GM12874 (cell line): Measurements from ENCODE around the gene ANKRD34A.
A peak's percentile ranks its signal among the peaks of the same experiment; 100 is the strongest.

Experiments used
- TF ChIP-seq, protein P1 (sequence below): IDR thresholded peaks from 2 replicates; pipeline ENCODE4 v1.5.1; 2011; ENCODE audit warnings: low read depth, mild to moderate bottlenecking, control low read depth, low read length, moderate library complexity; ENCODE audit not compliant: insufficient read depth

ANKRD34A gene

DNA sequence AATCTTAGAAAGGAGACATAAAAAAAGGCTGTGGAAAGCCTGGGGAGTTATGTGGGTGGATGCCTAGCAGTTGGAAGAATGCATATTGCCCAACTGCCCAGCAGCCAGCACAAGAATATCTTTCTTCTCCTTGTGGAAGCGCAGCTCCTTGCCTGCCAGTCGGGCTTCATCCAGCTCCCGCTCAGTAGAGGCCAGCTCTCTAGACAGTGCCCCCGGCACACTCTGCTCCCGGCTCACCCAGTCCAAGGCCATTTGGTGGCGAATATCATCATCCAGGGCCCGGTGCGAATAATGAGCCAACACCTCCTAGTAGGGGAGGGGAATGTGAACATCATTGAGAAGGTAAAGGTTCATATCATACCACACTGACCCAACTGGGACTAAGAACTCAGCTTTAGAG is 28.1 kb downstream of the ANKRD34A start:
- TF ChIP-seq, protein P1, sequence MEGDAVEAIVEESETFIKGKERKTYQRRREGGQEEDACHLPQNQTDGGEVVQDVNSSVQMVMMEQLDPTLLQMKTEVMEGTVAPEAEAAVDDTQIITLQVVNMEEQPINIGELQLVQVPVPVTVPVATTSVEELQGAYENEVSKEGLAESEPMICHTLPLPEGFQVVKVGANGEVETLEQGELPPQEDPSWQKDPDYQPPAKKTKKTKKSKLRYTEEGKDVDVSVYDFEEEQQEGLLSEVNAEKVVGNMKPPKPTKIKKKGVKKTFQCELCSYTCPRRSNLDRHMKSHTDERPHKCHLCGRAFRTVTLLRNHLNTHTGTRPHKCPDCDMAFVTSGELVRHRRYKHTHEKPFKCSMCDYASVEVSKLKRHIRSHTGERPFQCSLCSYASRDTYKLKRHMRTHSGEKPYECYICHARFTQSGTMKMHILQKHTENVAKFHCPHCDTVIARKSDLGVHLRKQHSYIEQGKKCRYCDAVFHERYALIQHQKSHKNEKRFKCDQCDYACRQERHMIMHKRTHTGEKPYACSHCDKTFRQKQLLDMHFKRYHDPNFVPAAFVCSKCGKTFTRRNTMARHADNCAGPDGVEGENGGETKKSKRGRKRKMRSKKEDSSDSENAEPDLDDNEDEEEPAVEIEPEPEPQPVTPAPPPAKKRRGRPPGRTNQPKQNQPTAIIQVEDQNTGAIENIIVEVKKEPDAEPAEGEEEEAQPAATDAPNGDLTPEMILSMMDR, result no peak

DNA sequence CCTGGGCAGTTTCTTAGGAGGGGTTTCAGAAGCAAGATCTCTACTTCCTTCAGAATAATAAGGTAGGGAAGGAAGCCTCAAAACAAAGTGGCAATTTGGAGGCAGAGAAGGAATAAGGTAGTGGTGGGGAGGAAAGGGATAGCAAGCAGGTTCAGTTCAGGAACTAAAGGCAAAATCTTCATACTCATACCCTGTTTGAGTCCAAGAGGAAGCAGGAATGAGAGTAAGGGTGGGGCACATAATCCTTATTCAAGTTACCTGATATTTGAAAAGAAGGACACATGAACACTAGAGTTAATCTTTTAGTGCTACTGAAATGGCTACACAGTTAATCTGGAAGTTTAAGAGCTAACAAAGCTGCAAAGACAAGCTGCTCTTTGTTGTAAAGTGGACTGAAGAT is 28.7 kb downstream of the ANKRD34A start:
- TF ChIP-seq, protein P1, result no peak

DNA sequence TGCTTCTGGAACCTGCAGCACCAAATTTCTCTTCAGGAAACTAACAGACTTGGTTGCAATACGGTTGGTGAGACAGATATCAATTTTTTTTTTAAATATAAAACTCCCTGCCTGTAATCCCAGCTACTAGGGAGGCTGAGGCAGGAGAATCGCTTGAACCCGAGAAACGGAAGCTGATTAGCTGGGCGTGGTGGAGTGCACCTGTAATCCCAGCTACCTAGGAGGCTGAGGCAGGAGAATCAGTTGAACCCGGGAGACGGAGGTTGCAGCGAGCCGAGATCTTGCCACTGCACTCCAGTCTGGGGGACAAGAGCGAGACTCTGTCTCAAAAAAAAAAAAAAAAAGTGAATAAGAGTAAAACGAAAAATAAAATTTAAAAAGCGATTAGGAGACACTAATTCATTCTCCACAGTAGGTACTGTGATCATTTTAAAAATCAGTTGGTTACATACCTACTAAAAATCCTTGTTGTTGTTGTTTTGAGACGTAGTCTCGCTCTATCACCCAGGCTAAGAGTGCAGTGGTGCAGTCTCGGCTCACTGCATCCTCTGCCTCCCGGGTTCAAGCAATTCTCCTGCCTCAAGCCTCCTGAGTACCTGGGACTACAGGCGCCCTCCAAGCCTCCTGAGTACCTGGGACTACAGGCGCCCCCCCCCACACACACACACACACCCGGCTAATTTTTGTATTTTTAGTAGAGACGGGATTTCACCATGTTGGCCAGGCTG is 36.3 kb downstream of the ANKRD34A start:
- TF ChIP-seq, protein P1, result no peak

DNA sequence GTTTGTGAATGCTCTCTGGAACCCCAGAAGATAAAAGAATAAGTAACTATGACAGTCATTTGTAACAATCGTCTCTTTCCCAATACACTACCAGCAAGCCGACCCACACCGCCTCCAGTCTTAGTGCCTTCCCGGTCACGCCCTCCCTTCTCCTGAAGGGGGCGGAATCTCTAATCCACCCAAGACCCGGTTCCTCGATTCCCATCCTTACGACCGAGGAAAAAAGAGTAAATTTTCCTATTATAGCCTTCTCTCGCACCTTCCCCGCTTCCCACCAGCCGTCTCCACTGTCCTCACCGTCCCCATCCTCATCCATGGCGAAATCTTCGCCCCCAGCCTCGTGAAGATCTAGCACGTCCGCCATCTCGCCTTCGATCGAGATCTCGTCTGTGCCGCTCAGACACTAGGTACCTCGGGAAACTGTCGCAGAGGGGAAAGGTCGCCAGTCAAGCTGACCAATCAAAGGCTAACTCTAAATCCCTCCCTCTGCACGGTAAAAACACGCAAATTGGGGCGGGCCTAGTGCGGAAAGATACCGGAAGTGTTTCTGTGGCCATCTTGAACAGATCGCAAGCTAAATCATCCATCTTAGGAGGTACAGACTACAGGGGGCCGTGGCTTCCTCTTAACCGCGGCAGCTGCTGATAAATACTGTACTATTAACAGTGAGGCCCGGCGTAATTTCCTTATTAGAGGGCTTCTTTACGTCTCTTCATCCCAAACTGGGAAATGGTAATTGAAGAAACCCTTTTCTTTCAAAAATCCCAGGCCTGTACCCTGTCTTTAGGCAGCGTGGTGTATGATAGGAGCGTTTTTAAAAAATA is 37.1 kb downstream of the ANKRD34A start, which contains the start of gene RBM8A:
Gene RBM8A, minus strand, starts transcription at position 422 of the 824 bp plus-strand sequence. Its CDS starts 58 bp downstream, at position 364.
- TF ChIP-seq, protein P1, result peak; percentile 65

DNA sequence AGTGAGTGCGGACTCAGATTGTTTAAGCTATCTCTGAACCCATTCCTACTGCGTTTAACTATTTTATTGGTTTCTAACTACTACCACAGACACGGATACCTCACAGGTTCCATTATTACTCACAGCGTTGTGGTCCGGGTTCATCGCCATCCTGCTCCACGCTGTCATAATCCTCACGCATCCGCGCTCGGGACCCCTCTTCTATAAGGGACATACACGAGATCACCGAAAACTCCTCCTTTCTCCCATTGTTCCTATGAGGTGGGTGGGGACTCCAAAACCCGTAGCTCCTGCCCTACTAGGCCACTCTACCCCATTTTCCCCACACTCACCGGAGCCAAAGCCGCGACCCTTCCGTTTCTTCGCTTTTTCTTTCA is 37.7 kb downstream of the ANKRD34A start:
- TF ChIP-seq, protein P1, result no peak

DNA sequence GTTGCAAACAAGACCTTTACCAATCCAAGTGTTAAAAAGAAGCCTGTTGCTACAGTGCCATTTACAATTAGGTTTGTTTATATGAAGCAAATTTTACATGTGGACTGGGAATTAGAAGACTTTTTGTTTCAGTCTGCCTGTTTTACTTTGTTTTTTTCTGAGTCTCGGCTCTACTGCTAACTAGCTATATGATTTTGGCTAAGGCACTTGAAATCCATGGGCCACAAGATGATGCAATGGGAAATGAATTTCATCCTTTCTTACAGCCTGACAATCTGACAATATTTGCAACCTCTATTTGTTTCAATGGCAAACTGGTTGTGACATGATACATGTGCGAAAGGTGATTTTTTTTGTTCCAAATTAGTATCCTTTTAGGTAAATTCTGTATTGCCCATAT is 42.1 kb downstream of the ANKRD34A start:
- TF ChIP-seq, protein P1, result no peak
